ENCODE measurements around the gene LBP.

LBP gene

DNA sequence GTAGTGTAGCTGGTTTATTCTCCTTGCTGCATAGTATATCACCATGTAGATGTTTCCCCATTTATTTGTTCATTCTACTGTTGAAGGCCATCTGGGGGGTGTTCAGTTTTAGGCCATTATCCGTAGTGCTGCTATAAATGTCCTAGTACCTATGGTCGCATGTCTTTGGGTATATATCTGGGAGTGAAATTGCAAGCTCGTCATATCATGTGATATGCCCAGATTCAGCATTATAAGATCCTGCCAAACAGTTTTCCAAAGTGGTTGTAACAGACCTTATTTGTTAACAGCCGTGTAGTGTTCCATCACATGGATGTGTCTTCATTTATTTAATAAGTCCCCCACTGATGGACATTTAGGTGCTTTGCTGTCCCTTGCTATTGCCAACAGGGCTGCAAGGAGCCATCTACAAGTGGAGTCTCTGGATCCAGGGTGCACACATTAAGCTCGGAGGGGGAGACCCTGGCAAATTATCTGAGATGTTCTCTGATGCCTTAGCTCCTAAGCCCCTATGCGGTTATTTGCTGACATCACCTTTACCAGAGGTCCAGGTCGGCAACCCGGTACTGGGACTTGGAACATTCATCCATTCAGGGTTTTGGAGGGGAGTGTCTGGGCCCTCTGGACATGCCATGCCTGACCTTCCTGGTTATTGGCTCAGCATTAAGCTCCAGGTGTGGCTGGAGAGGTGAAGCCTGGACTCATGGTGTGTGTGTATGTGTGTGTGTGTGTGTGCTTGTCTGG is 16.9 kb downstream of the LBP start:
- no peaks in the 10 kb centered on the region for H3K4me1 ChIP-seq (ENCODE audit: control insufficient read depth, insufficient read depth, low read length)
- TF ChIP-seq ZNF843 (tag by site-specific recombination; IDR thresholded peaks at IDR 0.05) (no peak), SCRT1 (tag by site-specific recombination; IDR thresholded peaks at IDR 0.05; ENCODE audit: borderline replicate concordance) (no peak), GLI2 (tag by site-specific recombination; IDR thresholded peaks at IDR 0.05; ENCODE audit: borderline replicate concordance, low read depth) (no peak), ZBTB7A (tag by site-specific recombination; IDR thresholded peaks at IDR 0.05; ENCODE audit: low read depth) (no peak), ZFHX2 (tag by site-specific recombination; conservative IDR thresholded peaks at IDR 0.05) (no peak), ZFP41 (tag by site-specific recombination; IDR thresholded peaks at IDR 0.05; ENCODE audit: borderline replicate concordance) (no peak), ZNF37A (tag by site-specific recombination; IDR thresholded peaks at IDR 0.05) (no peak)
- TF ChIP-seq, protein P1, sequence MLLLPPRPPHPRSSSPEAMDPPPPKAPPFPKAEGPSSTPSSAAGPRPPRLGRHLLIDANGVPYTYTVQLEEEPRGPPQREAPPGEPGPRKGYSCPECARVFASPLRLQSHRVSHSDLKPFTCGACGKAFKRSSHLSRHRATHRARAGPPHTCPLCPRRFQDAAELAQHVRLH (tag by site-specific recombination; IDR thresholded peaks at IDR 0.05) = no peak
- TF ChIP-seq, protein P2, sequence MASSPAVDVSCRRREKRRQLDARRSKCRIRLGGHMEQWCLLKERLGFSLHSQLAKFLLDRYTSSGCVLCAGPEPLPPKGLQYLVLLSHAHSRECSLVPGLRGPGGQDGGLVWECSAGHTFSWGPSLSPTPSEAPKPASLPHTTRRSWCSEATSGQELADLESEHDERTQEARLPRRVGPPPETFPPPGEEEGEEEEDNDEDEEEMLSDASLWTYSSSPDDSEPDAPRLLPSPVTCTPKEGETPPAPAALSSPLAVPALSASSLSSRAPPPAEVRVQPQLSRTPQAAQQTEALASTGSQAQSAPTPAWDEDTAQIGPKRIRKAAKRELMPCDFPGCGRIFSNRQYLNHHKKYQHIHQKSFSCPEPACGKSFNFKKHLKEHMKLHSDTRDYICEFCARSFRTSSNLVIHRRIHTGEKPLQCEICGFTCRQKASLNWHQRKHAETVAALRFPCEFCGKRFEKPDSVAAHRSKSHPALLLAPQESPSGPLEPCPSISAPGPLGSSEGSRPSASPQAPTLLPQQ (tag by site-specific recombination; IDR thresholded peaks at IDR 0.05) = no peak
- TF ChIP-seq, protein P3, sequence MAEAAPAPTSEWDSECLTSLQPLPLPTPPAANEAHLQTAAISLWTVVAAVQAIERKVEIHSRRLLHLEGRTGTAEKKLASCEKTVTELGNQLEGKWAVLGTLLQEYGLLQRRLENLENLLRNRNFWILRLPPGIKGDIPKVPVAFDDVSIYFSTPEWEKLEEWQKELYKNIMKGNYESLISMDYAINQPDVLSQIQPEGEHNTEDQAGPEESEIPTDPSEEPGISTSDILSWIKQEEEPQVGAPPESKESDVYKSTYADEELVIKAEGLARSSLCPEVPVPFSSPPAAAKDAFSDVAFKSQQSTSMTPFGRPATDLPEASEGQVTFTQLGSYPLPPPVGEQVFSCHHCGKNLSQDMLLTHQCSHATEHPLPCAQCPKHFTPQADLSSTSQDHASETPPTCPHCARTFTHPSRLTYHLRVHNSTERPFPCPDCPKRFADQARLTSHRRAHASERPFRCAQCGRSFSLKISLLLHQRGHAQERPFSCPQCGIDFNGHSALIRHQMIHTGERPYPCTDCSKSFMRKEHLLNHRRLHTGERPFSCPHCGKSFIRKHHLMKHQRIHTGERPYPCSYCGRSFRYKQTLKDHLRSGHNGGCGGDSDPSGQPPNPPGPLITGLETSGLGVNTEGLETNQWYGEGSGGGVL (tag by site-specific recombination; IDR thresholded peaks at IDR 0.05) = no peak
- no peaks in the 10 kb centered on the region for H3K36me3 ChIP-seq (ENCODE audit: control insufficient read depth in 2 of 2, insufficient read depth in 1 of 2, low read length in 2 of 2)
- no peaks in the 10 kb centered on the region for H3K9me3 ChIP-seq (ENCODE audit: control insufficient read depth, insufficient read depth, low read depth, low read length)
- POLR2A ChIA-PET = no interaction called here
- no peak overlapping the region for H3K4me3 ChIP-seq (ENCODE audit: low read depth, low read length)
- H3K27ac ChIP-seq (ENCODE audit: extremely low read depth, low read depth, low read length) = no peak overlapping the region
- CTCF ChIA-PET = interaction anchor here (1.5 kb wide), 1 partner anchor 8 kb away, joined by 4 read pairs; no protein-coding TSS in a partner anchor

DNA sequence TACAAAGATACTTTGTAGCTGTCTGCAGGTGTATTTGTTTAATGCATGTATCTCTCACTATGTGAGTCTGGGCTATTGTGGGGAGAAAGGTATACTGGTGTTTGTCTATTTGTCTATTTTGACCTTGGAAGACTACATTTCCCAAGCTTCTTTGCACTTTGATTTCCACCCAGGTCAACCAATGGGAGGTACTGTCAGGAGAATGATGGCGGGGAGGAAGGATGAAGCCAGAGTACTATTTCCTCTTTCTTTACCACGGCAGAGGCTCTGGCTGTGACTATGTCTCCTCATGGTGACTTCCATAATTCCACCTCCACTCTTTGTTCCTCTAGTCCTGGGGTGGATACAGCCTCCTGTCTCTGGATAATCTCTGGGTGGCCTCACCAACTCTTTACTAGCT is 23.1 kb downstream of the LBP start:
- H3K9me3 ChIP-seq (ENCODE audit: control insufficient read depth, insufficient read depth, low read depth, low read length) = no peaks in the 10 kb centered on the region
- POLR2A ChIA-PET = interaction anchor here (0.9 kb wide), 1 partner anchor 32 kb away, joined by 3 read pairs; no protein-coding TSS in a partner anchor
- no peaks in the 10 kb centered on the region for H3K4me1 ChIP-seq (ENCODE audit: control insufficient read depth, insufficient read depth, low read length)
- H3K4me3 ChIP-seq (ENCODE audit: low read depth, low read length) = no peak overlapping the region
- CTCF ChIA-PET = interaction anchor here (2.5 kb wide), 1 partner anchor 13 kb away, joined by 7 read pairs; no protein-coding TSS in a partner anchor
- TF ChIP-seq SP2 (tag by site-specific recombination; IDR thresholded peaks at IDR 0.05) (0 out of 2 replicates have a peak, but pooled peaks have one; percentile 11), ZNF341 (tag by site-specific recombination; IDR thresholded peaks at IDR 0.05; ENCODE audit: low read depth) (no peak), ZBTB17 (tag by site-specific recombination; IDR thresholded peaks at IDR 0.05) (peak; percentile 50; the same call in 1 of the 2 replicates)
- TF ChIP-seq, protein P4, sequence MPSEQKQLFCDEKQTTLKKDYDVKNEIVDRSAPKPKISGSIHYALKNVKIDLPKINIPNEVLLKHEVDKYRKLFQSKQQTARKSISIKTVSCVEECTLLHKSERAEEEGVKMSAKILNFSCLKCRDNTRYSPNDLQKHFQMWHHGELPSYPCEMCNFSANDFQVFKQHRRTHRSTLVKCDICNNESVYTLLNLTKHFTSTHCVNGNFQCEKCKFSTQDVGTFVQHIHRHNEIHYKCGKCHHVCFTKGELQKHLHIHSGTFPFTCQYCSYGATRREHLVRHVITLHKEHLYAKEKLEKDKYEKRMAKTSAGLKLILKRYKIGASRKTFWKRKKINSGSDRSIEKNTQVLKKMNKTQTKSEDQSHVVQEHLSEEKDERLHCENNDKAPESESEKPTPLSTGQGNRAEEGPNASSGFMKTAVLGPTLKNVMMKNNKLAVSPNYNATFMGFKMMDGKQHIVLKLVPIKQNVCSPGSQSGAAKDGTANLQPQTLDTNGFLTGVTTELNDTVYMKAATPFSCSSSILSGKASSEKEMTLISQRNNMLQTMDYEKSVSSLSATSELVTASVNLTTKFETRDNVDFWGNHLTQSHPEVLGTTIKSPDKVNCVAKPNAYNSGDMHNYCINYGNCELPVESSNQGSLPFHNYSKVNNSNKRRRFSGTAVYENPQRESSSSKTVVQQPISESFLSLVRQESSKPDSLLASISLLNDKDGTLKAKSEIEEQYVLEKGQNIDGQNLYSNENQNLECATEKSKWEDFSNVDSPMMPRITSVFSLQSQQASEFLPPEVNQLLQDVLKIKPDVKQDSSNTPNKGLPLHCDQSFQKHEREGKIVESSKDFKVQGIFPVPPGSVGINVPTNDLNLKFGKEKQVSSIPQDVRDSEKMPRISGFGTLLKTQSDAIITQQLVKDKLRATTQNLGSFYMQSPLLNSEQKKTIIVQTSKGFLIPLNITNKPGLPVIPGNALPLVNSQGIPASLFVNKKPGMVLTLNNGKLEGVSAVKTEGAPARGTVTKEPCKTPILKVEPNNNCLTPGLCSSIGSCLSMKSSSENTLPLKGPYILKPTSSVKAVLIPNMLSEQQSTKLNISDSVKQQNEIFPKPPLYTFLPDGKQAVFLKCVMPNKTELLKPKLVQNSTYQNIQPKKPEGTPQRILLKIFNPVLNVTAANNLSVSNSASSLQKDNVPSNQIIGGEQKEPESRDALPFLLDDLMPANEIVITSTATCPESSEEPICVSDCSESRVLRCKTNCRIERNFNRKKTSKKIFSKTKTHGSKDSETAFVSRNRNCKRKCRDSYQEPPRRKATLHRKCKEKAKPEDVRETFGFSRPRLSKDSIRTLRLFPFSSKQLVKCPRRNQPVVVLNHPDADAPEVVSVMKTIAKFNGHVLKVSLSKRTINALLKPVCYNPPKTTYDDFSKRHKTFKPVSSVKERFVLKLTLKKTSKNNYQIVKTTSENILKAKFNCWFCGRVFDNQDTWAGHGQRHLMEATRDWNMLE (tag by site-specific recombination; conservative IDR thresholded peaks at IDR 0.05; ENCODE audit: low read depth) = peak; percentile 51; the same call in 1 of the 2 replicates
- H3K36me3 ChIP-seq (ENCODE audit: control insufficient read depth in 2 of 2, insufficient read depth in 1 of 2, low read length in 2 of 2) = no peaks in the 10 kb centered on the region
- no peak overlapping the region for H3K27ac ChIP-seq (ENCODE audit: extremely low read depth, low read depth, low read length)
